HG02610 (cell line): ENCODE results near the gene PTER.

Experiments
- ATAC-seq: cut with Tn5 transposase; IDR thresholded peaks from one replicate; pipeline ENCODE4 v1.9.1; 2021; ENCODE audit warnings: mild to moderate bottlenecking, moderate library complexity; ENCODE audit not compliant: unreplicated experiment

Gene PTER, protein sequence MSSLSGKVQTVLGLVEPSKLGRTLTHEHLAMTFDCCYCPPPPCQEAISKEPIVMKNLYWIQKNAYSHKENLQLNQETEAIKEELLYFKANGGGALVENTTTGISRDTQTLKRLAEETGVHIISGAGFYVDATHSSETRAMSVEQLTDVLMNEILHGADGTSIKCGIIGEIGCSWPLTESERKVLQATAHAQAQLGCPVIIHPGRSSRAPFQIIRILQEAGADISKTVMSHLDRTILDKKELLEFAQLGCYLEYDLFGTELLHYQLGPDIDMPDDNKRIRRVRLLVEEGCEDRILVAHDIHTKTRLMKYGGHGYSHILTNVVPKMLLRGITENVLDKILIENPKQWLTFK

DNA sequence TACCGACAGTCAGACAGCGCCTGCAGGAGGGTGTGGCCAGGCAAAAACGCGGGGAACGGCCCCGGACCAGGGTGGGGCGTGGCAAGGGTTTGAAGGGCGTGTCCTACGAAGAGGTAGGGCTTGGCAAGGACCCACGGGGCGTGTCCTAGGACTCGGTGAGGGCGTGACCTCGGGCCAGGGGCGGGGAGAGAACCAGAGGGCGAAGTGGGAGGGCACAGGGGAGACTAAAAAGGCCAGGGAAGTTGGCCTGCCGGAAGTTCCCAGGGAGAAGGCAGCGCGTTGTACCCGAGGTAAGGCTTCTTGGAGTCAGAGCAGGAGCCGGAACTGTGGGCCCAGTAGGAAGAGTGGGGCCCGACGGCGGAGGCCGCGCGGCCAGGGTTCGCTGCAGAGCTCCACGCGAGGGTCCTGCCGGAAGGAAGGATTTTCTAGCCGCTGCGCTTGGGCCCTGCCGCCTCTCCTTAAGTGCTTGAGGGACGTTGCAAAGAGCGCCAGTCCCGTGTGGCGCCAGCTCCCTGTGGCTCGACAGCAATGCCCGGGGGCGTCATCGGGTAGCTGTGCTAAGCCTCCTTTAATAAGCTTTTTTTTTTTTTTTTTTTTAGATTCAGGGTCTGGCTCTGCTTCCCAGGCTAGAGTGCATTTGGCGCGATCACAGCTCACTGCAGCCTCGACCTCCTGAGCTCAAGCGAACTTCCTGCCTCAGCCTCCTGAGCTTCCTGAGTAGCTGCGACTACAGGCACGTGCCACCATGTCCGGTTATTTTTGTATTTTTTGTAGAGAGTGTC is at the start of gene PTER:
Gene PTER (plus strand): TSS at position 253 of the 782 bp plus-strand sequence. CDS start 47,375 bp downstream, outside the sequence.
- ATAC-seq: peak; percentile 99

DNA sequence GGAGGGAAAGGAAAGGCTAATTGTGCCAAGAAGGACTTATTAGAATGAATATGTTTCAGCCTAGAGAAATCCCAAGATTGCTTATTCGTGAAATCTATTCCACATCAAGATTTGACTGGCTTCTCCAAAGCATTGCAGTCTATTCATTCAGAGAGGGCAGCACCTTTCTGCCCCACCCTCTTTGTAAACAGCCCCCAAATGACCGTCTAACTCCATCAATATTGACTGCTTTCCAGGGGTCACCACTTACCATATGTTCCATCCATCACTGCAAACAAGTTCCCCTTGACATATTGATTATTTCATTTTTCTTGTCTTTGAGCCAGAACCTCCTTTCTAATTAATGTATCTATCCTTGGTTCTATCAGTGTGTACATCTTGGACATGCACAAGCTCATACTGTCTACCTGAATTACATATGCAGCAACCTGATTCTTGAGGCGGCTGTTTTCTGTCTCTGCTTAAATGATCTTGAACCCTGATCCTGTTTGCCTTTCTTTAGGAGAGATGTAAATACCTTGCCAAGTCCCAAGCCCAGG is 44.2 kb upstream of the PTER start:
- ATAC-seq: no peak

DNA sequence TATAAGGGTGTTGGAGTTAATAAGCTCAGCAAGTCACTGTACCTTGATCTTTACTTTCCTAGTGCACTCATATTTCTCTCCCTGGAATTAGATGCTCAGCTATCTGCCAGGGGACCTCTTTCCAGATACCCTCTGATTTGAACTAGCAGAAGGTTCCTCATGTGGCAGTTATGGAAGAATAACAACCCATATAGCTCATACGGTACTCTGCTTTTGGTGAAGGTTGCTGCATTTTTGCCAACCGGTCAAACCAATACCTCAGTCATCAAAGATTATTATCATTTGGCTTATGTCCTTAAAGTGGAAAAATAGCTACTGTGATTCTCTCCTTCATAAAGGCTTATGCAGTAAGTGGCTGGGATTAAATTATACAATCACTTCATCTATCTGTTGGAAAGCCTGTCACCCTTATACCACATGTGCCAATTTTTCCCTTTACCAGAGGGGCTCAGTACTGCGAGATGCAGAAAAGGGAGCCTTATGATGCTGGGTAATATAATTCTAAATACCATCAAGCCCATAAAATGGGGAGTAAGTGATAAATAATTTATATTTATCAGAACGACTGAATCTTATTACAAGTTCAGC is 43.4 kb upstream of the PTER start:
- no peak for ATAC-seq

- ATAC-seq: no peak
Observed at GRCh38 chr10:16401416-16401815, 35.4 kb upstream of the PTER start.

GRCh38 chr10:16408379-16408778 is 28.4 kb upstream of the PTER start:
- ATAC-seq: no peak

GRCh38 chr10:16417341-16417740 is 19.5 kb upstream of the PTER start:
- ATAC-seq: no peak

DNA sequence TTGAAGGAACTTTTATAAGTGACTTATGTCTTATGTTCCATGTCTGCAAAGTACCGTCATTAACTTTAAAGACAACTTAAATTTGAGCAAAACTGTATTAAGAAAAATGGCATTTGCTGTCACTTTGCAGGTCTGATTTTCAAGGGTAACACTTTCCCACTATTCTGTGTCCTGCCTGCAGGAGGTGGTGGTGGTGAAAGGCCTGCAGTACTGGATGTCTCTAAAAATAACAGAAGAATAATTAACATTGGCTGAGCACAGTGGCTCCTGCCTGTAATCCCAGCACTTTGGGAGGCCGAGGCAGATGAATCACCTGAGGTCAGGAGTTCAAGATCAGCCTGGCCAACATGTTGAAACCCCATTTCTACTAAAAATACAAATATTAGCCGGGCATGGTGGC is 13.2 kb upstream of the PTER start:
- no peak for ATAC-seq

- no peak for ATAC-seq
Observed at GRCh38 chr10:16425449-16425848, 11.4 kb upstream of the PTER start.

GRCh38 chr10:16429539-16429938 is 7.3 kb upstream of the PTER start:
- ATAC-seq: no peak

DNA sequence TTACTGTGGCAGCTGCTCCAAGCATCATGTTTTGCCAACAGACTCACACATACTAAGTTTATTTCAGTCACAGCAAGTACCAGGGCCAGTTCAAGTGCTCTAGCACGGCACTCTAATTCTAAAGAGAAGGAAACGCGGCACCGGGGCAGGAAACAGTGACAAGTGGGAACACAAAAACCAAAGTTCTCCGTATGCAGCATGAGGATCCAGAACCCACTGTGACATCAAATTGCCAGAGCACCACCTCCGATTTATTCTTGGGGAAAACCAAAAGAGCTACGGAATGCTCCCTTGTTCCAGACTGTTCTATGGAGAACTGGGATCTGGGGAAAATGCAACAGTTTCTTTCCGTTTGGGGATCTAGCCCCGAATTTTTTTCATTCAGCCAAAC is 448 bp upstream of the PTER start:
- peak; percentile 0 for ATAC-seq

DNA sequence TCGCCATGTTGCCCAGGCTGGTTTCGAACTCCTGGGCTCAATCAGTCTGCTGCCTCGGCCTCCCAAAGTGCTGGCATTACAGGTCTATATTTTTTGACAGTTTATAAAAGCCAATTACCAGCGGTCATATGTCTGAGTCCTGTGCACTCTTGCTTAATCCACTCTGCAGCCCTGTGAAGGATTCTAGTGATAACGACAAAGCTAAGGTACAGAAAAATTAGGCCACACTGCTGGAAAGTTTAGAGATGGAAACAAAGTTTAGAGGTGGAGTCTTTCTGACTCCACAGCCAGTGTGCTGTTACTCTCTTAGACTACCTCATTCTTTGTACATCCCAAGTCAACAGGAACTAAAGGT is 707 bp downstream of the PTER start:
- ATAC-seq: no peak

GRCh38 chr10:16439295-16439694 is 2.5 kb downstream of the PTER start:
- ATAC-seq: no peak

GRCh38 chr10:16440396-16441133 is 3.8 kb downstream of the PTER start:
- no peak for ATAC-seq

DNA sequence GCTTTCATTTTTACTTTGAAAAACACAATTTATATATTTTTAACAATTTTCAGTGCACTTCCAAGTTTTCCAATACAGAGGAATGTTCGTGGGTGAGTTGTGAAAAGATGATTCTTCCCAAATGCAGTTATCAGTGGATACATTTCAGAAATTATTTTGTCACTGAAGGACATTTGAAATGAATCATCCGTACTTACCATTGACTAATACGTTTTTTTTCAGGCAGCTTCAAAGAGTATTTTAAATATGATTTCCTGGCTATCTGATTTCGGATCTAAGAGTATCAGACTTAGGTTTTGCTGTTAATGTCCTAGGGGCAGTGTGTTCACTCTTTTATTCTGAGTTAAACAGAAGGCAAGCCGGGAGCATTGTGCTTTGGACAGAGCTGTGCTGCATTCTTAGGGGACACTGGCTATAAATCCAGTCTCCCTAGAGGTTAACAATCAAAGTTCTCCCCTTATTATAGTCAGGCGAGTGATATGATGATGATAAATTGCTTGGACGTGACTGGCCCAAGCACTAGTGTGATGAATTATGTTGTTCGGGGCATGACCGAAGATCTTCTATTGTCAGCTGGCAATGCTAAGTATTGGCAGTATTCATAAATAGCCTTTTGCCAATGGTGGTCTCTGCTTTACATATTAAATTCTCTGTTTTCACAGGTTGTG is 4.5 kb downstream of the PTER start:
- ATAC-seq: no peak

GRCh38 chr10:16442914-16443313 is 6.1 kb downstream of the PTER start:
- ATAC-seq: no peak

DNA sequence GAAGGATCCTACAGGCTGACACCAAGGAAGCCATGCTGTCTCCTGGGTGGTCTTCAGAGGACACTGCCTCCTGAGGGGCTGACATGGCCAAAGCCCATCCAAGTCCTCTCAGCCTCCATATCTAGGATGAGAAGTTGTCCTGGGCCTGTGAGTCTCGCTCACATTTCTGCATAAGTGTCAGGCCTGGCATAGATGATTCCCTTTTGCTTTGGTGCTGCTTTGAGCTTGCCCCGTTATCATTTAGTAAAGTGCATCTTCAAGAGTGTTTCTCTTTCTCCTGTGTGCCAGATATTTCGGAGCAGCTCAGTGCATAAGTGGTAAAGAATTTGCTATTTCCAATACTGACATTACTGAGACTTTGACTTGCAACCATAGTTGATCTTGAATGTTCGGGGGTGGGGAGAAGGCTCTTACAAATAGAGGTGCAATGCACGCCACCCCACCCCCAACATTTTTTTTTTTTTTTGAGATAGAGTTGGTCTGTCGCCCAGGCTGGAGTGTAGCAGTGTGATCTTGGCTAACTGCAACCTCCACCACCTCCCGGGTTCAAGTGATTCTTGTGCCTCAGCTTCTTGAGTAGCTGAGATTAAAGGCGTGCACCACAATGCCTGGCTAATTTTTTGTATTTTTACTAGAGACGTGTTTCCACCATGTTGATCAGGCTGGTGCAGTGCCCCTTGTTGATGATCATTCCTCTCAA is 9.1 kb downstream of the PTER start:
- no peak for ATAC-seq

DNA sequence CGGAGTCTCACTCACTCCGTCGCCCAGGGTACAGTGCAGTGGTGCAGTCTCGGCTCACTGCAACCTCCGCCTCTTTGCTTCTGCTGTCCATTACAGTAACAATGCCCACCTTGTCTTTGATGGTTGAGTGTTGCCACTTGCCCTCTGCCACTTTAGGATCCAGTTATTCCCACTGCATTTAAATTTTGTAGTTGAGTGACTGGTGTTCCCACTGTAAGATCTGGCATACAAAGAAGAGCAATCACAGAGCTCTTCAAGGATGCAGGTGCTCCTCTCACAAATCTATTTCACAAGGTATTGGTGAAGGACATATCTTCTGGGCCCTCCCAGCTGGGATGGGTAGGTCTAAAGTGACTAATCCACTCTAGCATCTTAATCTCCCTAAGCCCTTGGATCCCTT is 12.6 kb downstream of the PTER start:
- no peak for ATAC-seq

DNA sequence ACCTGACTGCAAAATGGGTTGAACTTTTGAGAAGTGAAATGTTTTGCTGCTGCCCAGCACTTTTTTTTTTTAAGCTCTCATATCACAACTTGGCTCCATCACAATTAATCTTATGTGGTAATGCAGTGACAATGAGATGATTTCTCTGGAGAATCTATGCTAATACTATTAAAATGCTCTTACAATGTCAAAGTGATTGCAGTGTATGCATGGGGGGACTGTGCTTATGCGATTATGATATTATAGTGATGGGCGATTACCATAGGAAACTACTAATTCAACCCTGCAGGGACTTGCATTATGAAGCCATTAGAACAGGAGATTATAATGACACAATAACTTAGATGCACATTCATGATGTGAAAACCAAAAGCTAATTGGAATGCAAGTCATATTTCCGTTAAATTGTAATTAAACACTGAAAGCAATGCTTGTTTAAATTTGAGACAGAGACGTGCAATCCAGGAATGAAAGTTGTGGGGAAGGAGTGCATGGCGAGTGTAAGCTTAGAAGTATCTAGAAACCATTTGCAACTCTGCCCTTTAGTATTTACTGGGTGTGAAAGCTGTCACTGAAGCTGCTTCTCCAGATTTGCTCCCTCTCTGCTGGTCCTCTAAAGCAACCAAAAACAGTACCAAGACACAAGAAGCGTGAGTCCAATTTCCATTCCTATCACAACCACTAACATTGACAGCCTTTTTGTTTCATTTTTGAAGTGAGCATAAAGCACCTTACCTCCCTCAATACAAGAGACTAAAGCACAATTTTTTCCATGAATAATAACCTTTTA is 21.6 kb downstream of the PTER start:
- no peak for ATAC-seq

DNA sequence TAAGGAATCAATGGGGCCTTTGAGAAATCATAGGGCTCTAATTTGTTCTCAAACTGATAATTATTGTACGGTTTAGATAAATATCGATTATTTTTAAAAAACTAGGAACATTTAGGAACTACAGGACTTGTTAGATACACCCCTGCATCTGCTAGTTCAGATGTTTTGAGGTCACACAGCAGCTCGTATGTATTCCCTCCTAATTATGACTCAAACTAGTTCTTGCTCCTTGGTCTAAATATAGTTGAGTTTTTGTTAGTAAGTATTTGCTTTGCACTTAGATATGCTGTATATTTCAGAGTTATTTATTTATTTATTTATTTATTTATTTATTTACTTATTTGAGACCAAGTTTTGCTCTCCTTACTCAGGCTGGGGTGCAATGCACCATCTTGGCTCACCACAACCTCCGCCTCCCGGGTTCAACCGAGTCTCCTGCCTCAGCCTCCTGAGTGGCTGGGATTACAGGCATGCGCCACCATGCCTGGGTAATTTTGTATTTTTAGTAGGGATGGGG is 22.7 kb downstream of the PTER start:
- no peak for ATAC-seq
